Cardiac muscle cell (in vitro differentiated cells and primary cell): Measurements from ENCODE around the gene IGF2. TPM values are rescaled to one million over a fixed set of nuclear protein-coding genes. Genes with fewer than 3 reads are reported as not detected.

Experiments used
- DNase-seq, 2 donors: peaks; one replicate each; pipeline versions ENCODE4 v3.0.0 to v3.0.0-alpha.2; 2010 to 2017; ENCODE audit warnings: low read depth in 1 of 2, low spot score in 1 of 2
- H3K27ac ChIP-seq: fragments of 200-600 bp; sonication (generic); 2 replicates; pipeline ENCODE4 v1.5.1; 2016
- H3K27me3 ChIP-seq: fragments of 200-600 bp; sonication (generic); 2 replicates; pipeline ENCODE4 v1.6.0; 2016; ENCODE audit warnings: control low read depth
- H3K36me3 ChIP-seq: fragments of 200-600 bp; sonication (generic); 2 replicates; pipeline ENCODE4 v1.5.1; 2016; ENCODE audit warnings: control low read depth
- H3K4me1 ChIP-seq: fragments of 200-600 bp; sonication (generic); 2 replicates; pipeline ENCODE4 v1.8.1; 2017; ENCODE audit warnings: low read depth, mild to moderate bottlenecking, mixed run types
- H3K4me3 ChIP-seq: fragments of 200-600 bp; sonication (generic); 2 replicates; pipeline ENCODE4 v1.5.1; 2016; ENCODE audit warnings: mild to moderate bottlenecking
- H3K9me3 ChIP-seq: fragments of 200-600 bp; sonication (generic); 2 replicates; pipeline ENCODE4 v1.5.1; 2017; ENCODE audit warnings: low read depth, mild to moderate bottlenecking, control low read depth
- polyA plus RNA-seq: library from polyadenylated mRNA; unstranded; fragments of >200 nt; fragmentation: Nextera tagmentation; extraction: Ambion mirVana; gene quantifications from 2 replicates; pipeline ENCODE4 v1.2.1, GENCODE V29; 2016
- total RNA-seq: library from RNA; depleted of rRNA; stranded (reverse); fragments of >200 nt; gene quantifications from 2 replicates; pipeline ENCODE4 v1.2.3, GENCODE V29; 2016
- TF ChIP-seq, protein P1 (sequence below): IDR thresholded peaks from 2 replicates; pipeline ENCODE4 v1.5.1; 2012; ENCODE audit warnings: low read depth, mild to moderate bottlenecking, low read length

IGF2 gene
- total and polyA plus RNA-seq, 2 experiments from 2014 or later = 91.4 to 155 TPM

DNA sequence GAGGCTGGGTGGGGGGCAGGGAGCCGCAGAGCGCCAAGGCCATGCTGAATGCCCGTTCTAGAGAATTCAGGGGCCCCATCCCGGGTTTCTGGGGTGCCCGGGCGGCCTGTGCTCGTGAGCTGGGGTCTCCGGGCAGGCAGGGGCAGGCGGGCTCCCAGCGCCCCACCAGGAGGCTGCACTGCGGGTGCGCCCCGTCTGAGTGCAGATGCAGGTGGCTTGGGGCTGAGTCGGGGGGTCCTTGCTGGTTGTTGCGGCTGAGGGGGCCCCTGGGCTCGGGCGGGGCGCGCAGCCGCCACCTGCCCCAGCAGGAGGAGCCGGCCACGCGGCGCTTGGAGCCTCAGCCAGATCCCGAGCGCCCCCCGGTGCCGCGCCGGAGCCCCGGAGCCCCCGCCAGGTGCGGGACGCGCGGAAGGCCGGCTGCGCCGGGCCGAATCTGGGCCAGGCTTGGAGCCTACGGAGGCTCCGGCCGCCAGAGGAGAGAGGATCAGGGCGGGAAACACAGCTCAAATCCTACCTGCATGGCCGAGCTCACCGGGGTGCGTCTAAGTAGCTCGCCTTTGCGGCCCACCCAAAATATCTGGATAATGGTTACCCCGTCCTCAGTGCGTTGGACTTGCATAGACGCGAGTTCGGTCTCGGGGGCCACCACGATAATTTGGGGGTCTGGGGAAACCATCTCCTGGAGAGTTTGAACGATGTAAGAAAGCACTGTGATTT, 590 bp upstream of the IGF2 start:
- Histone ChIP-seq H3K4me3 (peak overlapping the region; percentile 34), H3K27ac (no peak overlapping the region), H3K4me1 (no peaks in the 10 kb centered on the region), H3K36me3 (no peaks in the 10 kb centered on the region), H3K9me3 (no peaks in the 10 kb centered on the region), H3K27me3 (peaks cover 75% of the 10 kb centered on the region)
- TF ChIP-seq, protein P1, sequence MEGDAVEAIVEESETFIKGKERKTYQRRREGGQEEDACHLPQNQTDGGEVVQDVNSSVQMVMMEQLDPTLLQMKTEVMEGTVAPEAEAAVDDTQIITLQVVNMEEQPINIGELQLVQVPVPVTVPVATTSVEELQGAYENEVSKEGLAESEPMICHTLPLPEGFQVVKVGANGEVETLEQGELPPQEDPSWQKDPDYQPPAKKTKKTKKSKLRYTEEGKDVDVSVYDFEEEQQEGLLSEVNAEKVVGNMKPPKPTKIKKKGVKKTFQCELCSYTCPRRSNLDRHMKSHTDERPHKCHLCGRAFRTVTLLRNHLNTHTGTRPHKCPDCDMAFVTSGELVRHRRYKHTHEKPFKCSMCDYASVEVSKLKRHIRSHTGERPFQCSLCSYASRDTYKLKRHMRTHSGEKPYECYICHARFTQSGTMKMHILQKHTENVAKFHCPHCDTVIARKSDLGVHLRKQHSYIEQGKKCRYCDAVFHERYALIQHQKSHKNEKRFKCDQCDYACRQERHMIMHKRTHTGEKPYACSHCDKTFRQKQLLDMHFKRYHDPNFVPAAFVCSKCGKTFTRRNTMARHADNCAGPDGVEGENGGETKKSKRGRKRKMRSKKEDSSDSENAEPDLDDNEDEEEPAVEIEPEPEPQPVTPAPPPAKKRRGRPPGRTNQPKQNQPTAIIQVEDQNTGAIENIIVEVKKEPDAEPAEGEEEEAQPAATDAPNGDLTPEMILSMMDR = no peak
- DNase-seq = peak in 1 of 2 donors; percentile 48

DNA sequence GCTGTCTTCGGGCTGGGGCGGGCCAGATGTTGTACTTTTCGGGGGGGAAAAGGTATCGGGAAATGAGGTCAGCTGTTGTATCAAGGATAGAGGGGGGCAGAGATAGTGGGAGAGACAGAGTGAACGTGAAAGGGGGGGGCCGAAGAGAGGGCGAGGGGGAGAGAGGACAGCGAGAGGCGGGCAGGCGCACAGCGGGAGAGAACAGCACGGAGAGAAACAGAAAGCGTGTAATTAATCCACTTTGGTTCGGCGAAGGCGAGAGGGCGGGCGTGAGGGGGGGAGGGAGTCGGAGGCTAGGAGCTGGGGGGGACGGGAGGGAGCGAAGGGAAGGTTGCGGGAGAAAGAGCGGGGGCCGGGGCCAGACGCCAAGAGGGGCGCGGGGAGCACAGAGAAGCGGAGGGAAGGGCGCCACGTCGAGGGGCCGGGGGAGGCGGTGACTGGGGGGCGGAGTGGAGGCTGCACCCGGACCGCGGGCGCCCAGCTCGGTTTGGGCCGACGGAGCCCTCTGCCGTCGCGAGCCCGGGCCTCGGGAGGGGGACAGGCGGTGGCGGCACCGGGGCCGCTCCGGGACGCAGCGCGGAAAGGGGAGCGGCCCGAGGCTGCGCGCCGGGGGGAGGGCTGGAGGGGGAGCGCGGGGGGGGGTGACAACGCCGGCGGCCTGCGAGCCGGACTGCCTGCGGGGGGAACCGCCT, 612 bp downstream of the IGF2 start:
- Histone ChIP-seq H3K4me1 (no peaks in the 10 kb centered on the region), H3K4me3 (peak overlapping the region; percentile 41), H3K9me3 (no peaks in the 10 kb centered on the region), H3K27me3 (peaks cover 63% of the 10 kb centered on the region), H3K27ac (no peak overlapping the region), H3K36me3 (no peaks in the 10 kb centered on the region)
- no peak for DNase-seq
- TF ChIP-seq, protein P1 = no peak

DNA sequence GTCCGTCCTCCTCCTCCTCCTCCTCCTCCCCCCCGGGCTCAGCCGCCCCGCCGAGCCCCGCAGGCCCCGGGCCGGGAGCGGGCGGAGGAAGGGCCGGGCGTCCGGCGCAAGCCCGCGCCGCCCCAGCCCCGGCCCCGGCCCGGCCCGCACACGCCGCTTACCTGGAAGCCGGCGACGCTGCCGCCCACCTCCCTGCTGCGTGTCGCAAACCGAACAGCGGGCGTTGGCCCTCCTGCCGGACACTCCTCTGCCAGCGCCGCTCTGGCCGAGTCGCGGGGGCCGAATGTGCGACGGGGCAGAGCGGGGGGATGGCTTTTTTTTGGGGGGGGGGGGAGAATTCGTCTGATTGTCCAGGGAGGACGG, 1.1 kb downstream of the IGF2 start:
- peak overlapping the region; percentile 41 for H3K4me3 ChIP-seq
- TF ChIP-seq, protein P1 = no peak

DNA sequence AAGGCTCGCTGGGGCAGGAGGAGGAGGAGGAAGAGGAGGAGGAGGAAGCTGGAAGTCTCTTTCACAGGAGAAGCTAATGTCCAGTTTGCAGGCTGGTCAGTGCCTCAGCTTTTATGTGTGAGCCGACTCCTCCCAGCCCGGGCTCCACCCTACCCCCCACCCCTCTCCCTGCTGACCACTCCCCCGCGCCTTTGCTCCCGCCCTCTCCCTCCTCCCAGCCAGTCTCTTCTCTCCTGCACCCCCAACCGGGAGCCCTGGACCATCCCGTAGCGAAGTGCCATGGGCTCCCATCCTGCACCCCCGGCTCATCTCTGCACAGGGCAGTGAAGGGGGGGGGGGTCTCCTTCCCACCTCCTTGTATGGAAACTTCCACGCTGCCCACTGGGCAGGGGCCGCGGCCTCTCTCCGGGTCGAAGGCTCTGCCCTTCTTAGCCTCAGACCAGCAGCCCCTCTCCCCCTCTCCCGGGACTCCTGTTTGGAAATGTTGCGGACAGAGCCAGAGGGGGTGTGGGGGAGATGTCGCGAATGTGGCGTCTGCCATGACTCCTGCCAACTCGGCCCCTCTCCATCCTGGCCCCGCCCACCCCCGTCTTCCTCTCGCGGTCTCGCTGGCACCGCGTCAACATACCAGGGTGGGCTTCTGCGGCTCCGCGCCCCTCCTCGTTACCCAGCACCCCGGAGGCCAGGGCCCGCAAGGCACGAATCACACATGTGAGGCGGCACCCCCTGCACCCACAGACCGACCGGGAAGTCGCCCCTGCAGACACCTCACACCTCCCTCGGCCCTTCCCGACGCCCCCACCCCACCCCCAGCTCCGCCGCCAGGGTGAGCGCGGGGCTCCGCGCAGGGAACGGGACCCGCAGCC, 1.8 kb downstream of the IGF2 start:
- TF ChIP-seq, protein P1 = no peak
- no peaks in the 10 kb centered on the region for H3K9me3 ChIP-seq
- H3K27ac ChIP-seq = no peak overlapping the region
- H3K4me1 ChIP-seq = no peaks in the 10 kb centered on the region
- peak; percentile 78 to 89 for DNase-seq
- peak overlapping the region; percentile 41 for H3K4me3 ChIP-seq
- no peaks in the 10 kb centered on the region for H3K36me3 ChIP-seq
- H3K27me3 ChIP-seq = peaks cover 52% of the 10 kb centered on the region

More for the DNA sequence above, 1.1 kb downstream of the IGF2 start:
- peaks cover 58% of the 10 kb centered on the region for H3K27me3 ChIP-seq
- H3K36me3 ChIP-seq = no peaks in the 10 kb centered on the region
- no peaks in the 10 kb centered on the region for H3K4me1 ChIP-seq
- H3K27ac ChIP-seq = no peak overlapping the region
- peak in 1 of 2 donors; percentile 60 for DNase-seq
- no peaks in the 10 kb centered on the region for H3K9me3 ChIP-seq

DNA sequence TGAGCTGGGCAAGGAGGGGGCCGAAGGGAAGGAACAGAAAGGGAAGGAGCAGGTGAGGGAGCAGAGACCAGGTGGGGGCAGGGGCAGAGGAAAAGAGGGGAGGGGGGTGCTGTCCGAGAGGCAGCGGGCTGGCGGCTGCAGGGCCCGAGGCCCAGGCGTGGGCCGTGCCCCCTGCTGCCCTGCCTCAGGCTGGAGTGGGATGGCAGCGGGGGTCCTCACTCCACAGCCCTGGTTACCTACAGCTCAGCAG, 2.3 kb downstream of the IGF2 start:
- Histone ChIP-seq H3K4me1 (no peaks in the 10 kb centered on the region), H3K36me3 (no peaks in the 10 kb centered on the region), H3K4me3 (peak overlapping the region; percentile 41), H3K27ac (no peak overlapping the region), H3K9me3 (no peaks in the 10 kb centered on the region), H3K27me3 (peaks cover 46% of the 10 kb centered on the region)
- TF ChIP-seq, protein P1 = no peak
- no peak for DNase-seq
